Measurements from ENCODE around the gene CNN2. TPM values are rescaled to one million over a fixed set of nuclear protein-coding genes. Genes with fewer than 3 reads are reported as not detected.

Gene CNN2
- total RNA-seq, 1 donor from 2014 or later, result 94.0 TPM

- DNase-seq, result peak; percentile 41
- intact Hi-C loops (cut with micrococcal nuclease), result no loop called here
- no peak for ATAC-seq
Measured at GRCh38 chr19:1041835-1042685, 15.7 kb downstream of the CNN2 start.

- DNase-seq, result peak; percentile 24
- intact Hi-C loops (cut with micrococcal nuclease), result no loop called here
- ATAC-seq, result no peak
Measured at GRCh38 chr19:1042689-1043511, 16.5 kb downstream of the CNN2 start.

- no peak for DNase-seq
- intact Hi-C loops (cut with micrococcal nuclease), result no loop called here
- no peak for ATAC-seq
Measured at GRCh38 chr19:1045247-1045603, 18.8 kb downstream of the CNN2 start.

- intact Hi-C loops (cut with micrococcal nuclease), result no loop called here
- DNase-seq, result no peak
- no peak for ATAC-seq
Measured at GRCh38 chr19:1046117-1046626, 19.8 kb downstream of the CNN2 start.

GRCh38 chr19:1046836-1047695, 20.7 kb downstream of the CNN2 start:
- no peak for DNase-seq
- intact Hi-C loops (cut with micrococcal nuclease), result no loop called here
- ATAC-seq, result no peak

GRCh38 chr19:1047696-1048147, 21.3 kb downstream of the CNN2 start:
- intact Hi-C loops (cut with micrococcal nuclease), result no loop called here
- ATAC-seq (no peak), DNase-seq (no peak)

- intact Hi-C loops (cut with micrococcal nuclease), result no loop called here
- ATAC-seq, result no peak
- DNase-seq, result no peak
Measured at GRCh38 chr19:1049106-1049505, 22.7 kb downstream of the CNN2 start.

GRCh38 chr19:1049800-1050199, 23.4 kb downstream of the CNN2 start:
- intact Hi-C loops (cut with micrococcal nuclease), result no loop called here
- DNase-seq (no peak), ATAC-seq (no peak)

- DNase-seq (no peak), ATAC-seq (no peak)
- intact Hi-C loops (cut with micrococcal nuclease), result no loop called here
Measured at GRCh38 chr19:1050989-1051788, 24.8 kb downstream of the CNN2 start.

- intact Hi-C loops (cut with micrococcal nuclease), result no loop called here
- DNase-seq (no peak), ATAC-seq (no peak)
Measured at GRCh38 chr19:1051791-1052190, 25.4 kb downstream of the CNN2 start.

GRCh38 chr19:1052349-1052975, 26.1 kb downstream of the CNN2 start:
- no peak for ATAC-seq
- no peak for DNase-seq
- intact Hi-C loops (cut with micrococcal nuclease), result no loop called here

GRCh38 chr19:1053176-1054101, 27.0 kb downstream of the CNN2 start:
- no peak for ATAC-seq
- intact Hi-C loops (cut with micrococcal nuclease), result no loop called here
- DNase-seq, result no peak

- ATAC-seq (no peak), DNase-seq (no peak)
- intact Hi-C loops (cut with micrococcal nuclease), result no loop called here
Measured at GRCh38 chr19:1054102-1055027, 28.0 kb downstream of the CNN2 start.

- DNase-seq, result no peak
- intact Hi-C loops (cut with micrococcal nuclease), result no loop called here
- no peak for ATAC-seq
Measured at GRCh38 chr19:1055028-1055425, 28.6 kb downstream of the CNN2 start.

GRCh38 chr19:1055886-1056620, 29.6 kb downstream of the CNN2 start:
- DNase-seq (no peak), ATAC-seq (no peak)
- intact Hi-C loops (cut with micrococcal nuclease), result no loop called here
